H9 (cell line): ENCODE measurements around the gene TBC1D1. TPM values are rescaled to one million over a fixed set of nuclear protein-coding genes. Genes with fewer than 3 reads are reported as not detected.

ENCODE experiments used
- DNase-seq: peaks from one replicate; pipeline ENCODE4 v3.0.0-alpha.2; 2017
- H2AFZ ChIP-seq: one replicate; pipeline ENCODE4 v1.6.1; 2013; ENCODE audit warnings: mild to moderate bottlenecking, low read length, control low read depth, moderate library complexity
- H2AK5ac ChIP-seq: 2 replicates; pipeline ENCODE4 v1.6.1; 2013; ENCODE audit warnings: low read length, control low read depth, mixed read lengths; ENCODE audit not compliant: insufficient read length
- H2BK120ac ChIP-seq: one replicate; pipeline ENCODE4 v1.6.1; 2013; ENCODE audit warnings: low read depth, mild to moderate bottlenecking, low read length, control low read depth, inconsistent platforms; ENCODE audit not compliant: poor library complexity, severe bottlenecking
- H2BK12ac ChIP-seq: 2 replicates; pipeline ENCODE4 v1.6.1; 2013; ENCODE audit warnings: low read length, control low read depth, mixed read lengths, low read depth; ENCODE audit not compliant: insufficient read length
- H2BK15ac ChIP-seq: 2 replicates; pipeline ENCODE4 v1.6.1; 2013; ENCODE audit warnings: low read depth, low read length, control low read depth
- H2BK20ac ChIP-seq: one replicate; pipeline ENCODE4 v1.6.1; 2013; ENCODE audit warnings: low read depth, mild to moderate bottlenecking, low read length, control low read depth, inconsistent platforms; ENCODE audit not compliant: poor library complexity, severe bottlenecking
- H2BK5ac ChIP-seq: 2 replicates; pipeline ENCODE4 v1.6.1; 2013; ENCODE audit warnings: low read length, control low read depth, mixed read lengths; ENCODE audit not compliant: insufficient read length
- H3K14ac ChIP-seq: 2 replicates; pipeline ENCODE4 v1.6.1; 2013; ENCODE audit warnings: low read length, control low read depth; ENCODE audit not compliant: insufficient read depth
- H3K18ac ChIP-seq: 2 replicates; pipeline ENCODE4 v1.6.1; 2013; ENCODE audit warnings: low read depth, mild to moderate bottlenecking, mixed read lengths, low read length, control low read depth; ENCODE audit not compliant: insufficient read length
- H3K23ac ChIP-seq: 2 replicates; pipeline ENCODE4 v1.6.1; 2013; ENCODE audit warnings: low read length, control low read depth, mixed read lengths, low read depth; ENCODE audit not compliant: insufficient read length
- H3K23me2 ChIP-seq: 2 replicates; pipeline ENCODE4 v1.6.1; 2013; ENCODE audit warnings: low read depth, mild to moderate bottlenecking, mixed read lengths, low read length, control low read depth; ENCODE audit not compliant: insufficient read length, poor library complexity, severe bottlenecking
- H3K27ac ChIP-seq: 2 replicates; pipeline ENCODE4 v1.5.1; 2013; ENCODE audit warnings: low read length, control low read depth, mixed read lengths, low read depth; ENCODE audit not compliant: insufficient read length
- H3K27me3 ChIP-seq: 2 replicates; pipeline ENCODE4 v1.6.1; 2013; ENCODE audit warnings: low read length, control low read depth, inconsistent platforms; ENCODE audit not compliant: insufficient read depth
- H3K4ac ChIP-seq: 2 replicates; pipeline ENCODE4 v1.6.1; 2013; ENCODE audit warnings: low read depth, mild to moderate bottlenecking, control low read depth, inconsistent platforms, low read length, moderate library complexity
- H3K4me1 ChIP-seq: 2 replicates; pipeline ENCODE4 v1.6.1; 2013; ENCODE audit warnings: low read length, control low read depth, inconsistent platforms; ENCODE audit not compliant: insufficient read depth
- H3K4me2 ChIP-seq: 2 replicates; pipeline ENCODE4 v1.6.1; 2013; ENCODE audit warnings: low read length, control low read depth, mixed read lengths; ENCODE audit not compliant: insufficient read length, insufficient read depth
- H3K56ac ChIP-seq: 2 replicates; pipeline ENCODE4 v1.6.1; 2013; ENCODE audit warnings: low read depth, mild to moderate bottlenecking, mixed read lengths, low read length, control low read depth; ENCODE audit not compliant: insufficient read length
- H3K79me1 ChIP-seq: 2 replicates; pipeline ENCODE4 v1.6.1; 2013; ENCODE audit warnings: low read depth, mild to moderate bottlenecking, moderate library complexity, low read length, control low read depth, inconsistent platforms; ENCODE audit not compliant: insufficient read depth, poor library complexity, severe bottlenecking
- H3K79me2 ChIP-seq: 2 replicates; pipeline ENCODE4 v1.6.1; 2013; ENCODE audit warnings: low read length, control low read depth, inconsistent platforms; ENCODE audit not compliant: insufficient read depth
- H3K9ac ChIP-seq: 2 replicates; pipeline ENCODE4 v1.6.1; 2013; ENCODE audit warnings: low read length, control low read depth, mixed read lengths; ENCODE audit not compliant: insufficient read length; ENCODE audit errors: extremely low read depth
- H3K9me3 ChIP-seq: one replicate; pipeline ENCODE4 v1.6.1; 2013; ENCODE audit warnings: low read depth, low read length, inconsistent platforms; ENCODE audit not compliant: control insufficient read depth
- H3T11ph ChIP-seq: one replicate; pipeline ENCODE4 v1.6.1; 2013; ENCODE audit warnings: mild to moderate bottlenecking, low read length, control low read depth, inconsistent platforms
- H4K20me1 ChIP-seq: one replicate; pipeline ENCODE4 v1.6.1; 2013; ENCODE audit not compliant: control insufficient read depth, insufficient read length, insufficient read depth
- H4K5ac ChIP-seq: 2 replicates; pipeline ENCODE4 v1.6.1; 2013; ENCODE audit warnings: low read depth, mild to moderate bottlenecking, mixed read lengths, low read length, control low read depth; ENCODE audit not compliant: insufficient read length
- H4K8ac ChIP-seq: replicated peaks from 2 replicates; pipeline ENCODE4 v1.6.1; 2013; ENCODE audit warnings: low read length, control low read depth, mixed read lengths, low read depth; ENCODE audit not compliant: insufficient read length
- H4K91ac ChIP-seq: 2 replicates; pipeline ENCODE4 v1.6.1; 2013; ENCODE audit warnings: low read depth, mild to moderate bottlenecking, moderate library complexity, mixed read lengths, low read length, control low read depth; ENCODE audit not compliant: insufficient read length
- H3K27ac Mint-ChIP-seq, 3 experiments: 2 replicates in 2 of 3; 3 replicates in 1 of 3; pipeline ENCODE4 v1.8.0; 2020 to 2021; ENCODE audit warnings: mixed read lengths in 3 of 3, mild to moderate bottlenecking in 1 of 3, moderate library complexity in 1 of 3
- H3K27me3 Mint-ChIP-seq: 2 replicates; pipeline ENCODE4 v1.8.0; 2021; ENCODE audit warnings: low read depth, mild to moderate bottlenecking, moderate library complexity, mixed read lengths
- H3K36me3 Mint-ChIP-seq, 3 experiments: 2 replicates in 2 of 3; 3 replicates in 1 of 3; pipeline ENCODE4 v1.8.0; 2020 to 2021; ENCODE audit warnings: low read depth in 3 of 3, mixed read lengths in 3 of 3; ENCODE audit not compliant: insufficient read depth in 1 of 3
- H3K4me1 Mint-ChIP-seq, 2 experiments: 2 replicates each; pipeline ENCODE4 v1.8.0; 2020; ENCODE audit warnings: mixed read lengths in 2 of 2
- H3K4me3 Mint-ChIP-seq, 2 experiments: 2 replicates in 1 of 2; 3 replicates in 1 of 2; pipeline ENCODE4 v1.8.0; 2020 to 2021; ENCODE audit warnings: mild to moderate bottlenecking in 2 of 2, mixed read lengths in 2 of 2, moderate library complexity in 1 of 2
- H3K9me3 Mint-ChIP-seq, 2 experiments: 2 replicates in 1 of 2; 3 replicates in 1 of 2; pipeline ENCODE4 v1.8.0; 2020; ENCODE audit warnings: mild to moderate bottlenecking in 2 of 2, mixed read lengths in 2 of 2, moderate library complexity in 1 of 2
- CTCF ChIP-seq: fragments of 200-600 bp; sonication (generic); conservative IDR thresholded peaks from 3 replicates; pipeline ENCODE4 v1.8.0; 2021; ENCODE audit warnings: antibody characterized with exemption, mild to moderate bottlenecking
- WGBS: extraction: QIAGEN DNeasy Blood & Tissue Kit; methylation state at CpG from one replicate; pipeline ENCODE4 v1.1.7; 2013; ENCODE audit warnings: missing lambda C conversion rate, low lambda C conversion rate, mixed read lengths; ENCODE audit not compliant: insufficient read length; ENCODE audit errors: extremely low coverage; 5-methylcytosine and 5-hydroxymethylcytosine counted together
- total RNA-seq: library from RNA; stranded (reverse); gene quantifications from 2 replicates; pipeline ENCODE4 v1.2.1, GENCODE V29; 2021

The TBC1D1 gene
- total RNA-seq, 1 experiment from 2014 or later: 109 TPM

GRCh38 chr4:38067499-38067898, 176.6 kb downstream of the TBC1D1 start:
- Histone ChIP-seq H3K23ac (no peak overlapping the region), H2BK5ac (no peak overlapping the region), H3K14ac (no peak overlapping the region), H3K18ac (no peak overlapping the region), H3K79me1 (no peaks in the 10 kb centered on the region), H3K9ac (no peak overlapping the region), H3T11ph (no peak overlapping the region), H3K79me2 (no peaks in the 10 kb centered on the region; the same call in 1 of the 2 replicates), H3K27me3 (no peaks in the 10 kb centered on the region), H4K91ac (no peak overlapping the region), H2BK120ac (no peak overlapping the region), H3K56ac (no peak overlapping the region), H3K27ac (no peak overlapping the region), H4K5ac (no peak overlapping the region), H3K23me2 (no peaks in the 10 kb centered on the region), H2BK12ac (no peak overlapping the region), H3K9me3 (no peaks in the 10 kb centered on the region), H4K20me1 (no peaks in the 10 kb centered on the region), H3K4me2 (no peak overlapping the region), H2BK15ac (no peak overlapping the region), H2AFZ (no peak overlapping the region), H3K4ac (no peak overlapping the region), H4K8ac (no peak overlapping the region), H2AK5ac (no peak overlapping the region), H2BK20ac (no peak overlapping the region), H3K4me1 (no peaks in the 10 kb centered on the region)
- Mint-ChIP-seq H3K27me3 (no peaks in the 10 kb centered on the region), H3K4me1 (peaks cover 13 to 14% of the 10 kb centered on the region in 2 experiments), H3K36me3 (peaks cover 0 to 15% (median 0%) of the 10 kb centered on the region in 3 experiments; a peak in 3 of 7 replicates), H3K9me3 (no peaks in the 10 kb centered on the region), H3K4me3 (no peak overlapping the region), H3K27ac (peak overlapping the region in 1 of 3 experiments; percentile 49; a peak in 3 of 7 replicates)
- no CpG with 5 or more reads among the region's 7 CpGs for WGBS
- TF ChIP-seq CTCF: no peak
- no peak for DNase-seq
